Left lung (tissue), 10 donors: Measurements from ENCODE around the gene DSCAML1. TPM values are rescaled to one million over a fixed set of nuclear protein-coding genes. Genes with fewer than 3 reads are reported as not detected.

Experiments
- ATAC-seq: fragments of 200-7000 bp; cut with Tn5 transposase; one replicate; pipeline ENCODE4 v1.9.1; 2020; ENCODE audit warnings: moderate library complexity
- DNase-seq, 4 donors: peaks; one replicate each; pipeline ENCODE4 v3.0.0-alpha.2; 2013 to 2020
- H3K27ac ChIP-seq, 2 donors: fragments of 200-600 bp; sonication (generic) in 1 of 2; one replicate each; pipeline versions ENCODE4 v1.5.0 to v1.8.0; 2020 to 2021
- H3K27me3 ChIP-seq, 2 donors: fragments of 200-600 bp; sonication (generic) in 1 of 2; one replicate each; pipeline versions ENCODE4 v1.5.0 to v1.8.0; 2020 to 2021
- H3K36me3 ChIP-seq, 2 donors: fragments of 200-600 bp; sonication (generic) in 1 of 2; one replicate each; pipeline versions ENCODE4 v1.5.0 to v1.8.0; 2020 to 2021
- H3K4me1 ChIP-seq, 2 donors: fragments of 200-600 bp; one replicate each; pipeline ENCODE4 v1.8.0; 2021
- H3K4me3 ChIP-seq, 2 donors: fragments of 200-600 bp; sonication (generic) in 1 of 2; one replicate each; pipeline versions ENCODE4 v1.5.0 to v1.8.0; 2020 to 2021; ENCODE audit warnings: mild to moderate bottlenecking in 1 of 2
- H3K9me3 ChIP-seq, 2 donors: fragments of 200-600 bp; sonication (generic) in 1 of 2; one replicate each; pipeline versions ENCODE4 v1.5.0 to v1.8.0; 2020 to 2021
- CTCF ChIP-seq, 2 donors: fragments of 200-600 bp; sonication (generic) in 1 of 2; IDR thresholded peaks; one replicate each; pipeline versions ENCODE4 v1.5.0 to v1.8.0; 2021; ENCODE audit warnings: antibody characterized with exemption in 2 of 2
- intact Hi-C, 2 donors: fragments of 100-400 bp; cut with DNase I; formaldehyde crosslinking; loops; one replicate each; pipeline versions ENCODE4 v1.11.2 to v1.14.2; 2022
- polyA plus RNA-seq, 6 donors: library from polyadenylated mRNA; unstranded; fragments of 120-200 nt; gene quantifications; one replicate each; pipeline ENCODE4 v1.2.1, GENCODE V29; 2013; ENCODE audit not compliant: insufficient read length in 6 of 6
- total RNA-seq, 2 donors: library from RNA; stranded (reverse); fragmentation: NEBNext Ultra II Directional; extraction: Animal tissue kit (Norgen Biotek cat#: 25700); gene quantifications; one replicate each; pipeline ENCODE4 v1.2.1, GENCODE V29; 2021
- donor health status: DM: no; HTN: yes; CAD: no.
- donor health status: DM: no; HTN: no; CAD: no.

The DSCAML1 gene
- total and polyA plus RNA-seq, 8 donors = 0.35 to 1.8 (median 1.2) TPM

GRCh38 chr11:117657794-117658193, 139.2 kb downstream of the DSCAML1 start:
- intact Hi-C loops = no loop called here
- Histone ChIP-seq H3K4me3 (no peak overlapping the region), H3K27ac (no peak overlapping the region), H3K4me1 (no peaks in the 10 kb centered on the region), H3K36me3 (no peaks in the 10 kb centered on the region), H3K27me3 (no peaks in the 10 kb centered on the region), H3K9me3 (no peaks in the 10 kb centered on the region)
- TF ChIP-seq CTCF (IDR thresholded peaks at IDR 0.05) = no peak
- ATAC-seq = no peak
- DNase-seq = no peak

- Histone ChIP-seq H3K4me1 (no peaks in the 10 kb centered on the region), H3K27ac (no peak overlapping the region), H3K27me3 (no peaks in the 10 kb centered on the region), H3K4me3 (no peak overlapping the region), H3K36me3 (no peaks in the 10 kb centered on the region), H3K9me3 (no peaks in the 10 kb centered on the region)
- intact Hi-C loops = no loop called here
- peak in 1 of 4 donors; percentile 51 for DNase-seq
- no peak for TF ChIP-seq CTCF (IDR thresholded peaks at IDR 0.05)
- ATAC-seq = no peak
Observed at GRCh38 chr11:117654281-117655255, 142.4 kb downstream of the DSCAML1 start.

GRCh38 chr11:117652521-117652920, 144.5 kb downstream of the DSCAML1 start:
- Histone ChIP-seq H3K27me3 (no peaks in the 10 kb centered on the region), H3K4me1 (no peaks in the 10 kb centered on the region), H3K4me3 (no peak overlapping the region), H3K27ac (no peak overlapping the region), H3K9me3 (no peaks in the 10 kb centered on the region), H3K36me3 (no peaks in the 10 kb centered on the region)
- no peak for TF ChIP-seq CTCF (IDR thresholded peaks at IDR 0.05)
- intact Hi-C loops = no loop called here
- DNase-seq (no peak), ATAC-seq (no peak)

GRCh38 chr11:117649296-117650055, 147.5 kb downstream of the DSCAML1 start:
- intact Hi-C loops = no loop called here
- Histone ChIP-seq H3K27ac (no peak overlapping the region), H3K4me1 (no peaks in the 10 kb centered on the region), H3K27me3 (peaks cover 0 to 4% of the 10 kb centered on the region in 2 donors), H3K4me3 (no peak overlapping the region), H3K36me3 (no peaks in the 10 kb centered on the region), H3K9me3 (no peaks in the 10 kb centered on the region)
- ATAC-seq = no peak
- no peak for TF ChIP-seq CTCF (IDR thresholded peaks at IDR 0.05)
- peak in 1 of 4 donors; percentile 40 for DNase-seq

GRCh38 chr11:117647872-117648271, 149.1 kb downstream of the DSCAML1 start:
- ATAC-seq (no peak), DNase-seq (peak in 1 of 4 donors; percentile 54)
- intact Hi-C loops = no loop called here
- no peak for TF ChIP-seq CTCF (IDR thresholded peaks at IDR 0.05)
- Histone ChIP-seq H3K36me3 (no peaks in the 10 kb centered on the region), H3K4me1 (no peaks in the 10 kb centered on the region), H3K27me3 (peaks cover 3 to 7% of the 10 kb centered on the region in 2 donors), H3K4me3 (no peak overlapping the region), H3K27ac (no peak overlapping the region), H3K9me3 (no peaks in the 10 kb centered on the region)
